Omental fat pad (tissue), 4 donors: ENCODE measurements around the gene MORN1. TPM values are rescaled to one million over a fixed set of nuclear protein-coding genes. Genes with fewer than 3 reads are reported as not detected.

Source experiments
- ATAC-seq: fragments of 150-250 bp; one replicate; pipeline ENCODE4 v1.9.1; 2016; ENCODE audit warnings: mild to moderate bottlenecking, moderate library complexity; ENCODE audit not compliant: low FRiP score
- DNase-seq: peaks from one replicate; pipeline ENCODE4 v3.0.0-alpha.2; 2019; ENCODE audit warnings: low spot score
- CTCF ChIP-seq, 3 donors: fragments of 450-650 bp; IDR thresholded peaks; one replicate each; pipeline ENCODE4 v1.5.1; 2016 to 2017; ENCODE audit warnings: antibody characterized with exemption in 3 of 3, mild to moderate bottlenecking in 3 of 3, moderate library complexity in 2 of 3
- total RNA-seq, 4 donors: library from RNA; depleted of rRNA; stranded (reverse); fragments of >200 nt; gene quantifications; one replicate each; pipeline ENCODE4 v1.1.0, GENCODE V29; 2016

Gene MORN1
- total RNA-seq, 4 donors from 2014 or later: 4.0 to 9.1 (median 6.4) TPM

GRCh38 chr1:2430592-2430973 lies 39.2 kb upstream of the MORN1 start:
- DNase-seq (no peak), ATAC-seq (no peak)
- TF ChIP-seq CTCF (IDR thresholded peaks at IDR 0.05): no peak

- no peak for ATAC-seq
- no peak for DNase-seq
- TF ChIP-seq CTCF (IDR thresholded peaks at IDR 0.05): no peak
These were observed 38.6 kb upstream of the MORN1 start for GRCh38 chr1:2429780-2430591.

GRCh38 chr1:2428490-2428889 lies 37.1 kb upstream of the MORN1 start:
- DNase-seq (no peak), ATAC-seq (no peak)
- TF ChIP-seq CTCF (IDR thresholded peaks at IDR 0.05): no peak

GRCh38 chr1:2427976-2428375 lies 36.6 kb upstream of the MORN1 start:
- ATAC-seq (no peak), DNase-seq (no peak)
- TF ChIP-seq CTCF (IDR thresholded peaks at IDR 0.05): no peak

DNA sequence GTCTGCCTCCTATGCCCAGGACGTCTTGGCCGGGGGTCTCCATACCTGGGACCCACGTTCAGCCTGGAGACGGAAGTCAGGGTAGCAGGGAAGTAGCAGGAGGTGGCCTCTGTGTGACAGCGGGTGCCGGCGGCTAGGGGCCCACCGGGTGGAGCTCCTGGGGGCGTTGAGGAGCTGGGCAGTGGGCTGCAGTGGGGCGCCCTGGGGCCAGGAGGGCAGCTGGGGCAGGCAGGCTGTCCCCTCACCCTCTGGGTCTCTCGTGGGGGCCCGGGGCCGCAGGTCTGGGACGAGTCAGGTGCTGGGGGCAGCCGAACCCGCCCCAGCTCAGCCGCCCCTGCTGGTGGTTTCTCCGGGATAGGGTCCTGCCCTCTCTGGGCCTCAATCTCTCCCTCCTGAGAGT lies 35.7 kb upstream of the MORN1 start:
- DNase-seq (no peak), ATAC-seq (no peak)
- TF ChIP-seq CTCF (IDR thresholded peaks at IDR 0.05): no peak

DNA sequence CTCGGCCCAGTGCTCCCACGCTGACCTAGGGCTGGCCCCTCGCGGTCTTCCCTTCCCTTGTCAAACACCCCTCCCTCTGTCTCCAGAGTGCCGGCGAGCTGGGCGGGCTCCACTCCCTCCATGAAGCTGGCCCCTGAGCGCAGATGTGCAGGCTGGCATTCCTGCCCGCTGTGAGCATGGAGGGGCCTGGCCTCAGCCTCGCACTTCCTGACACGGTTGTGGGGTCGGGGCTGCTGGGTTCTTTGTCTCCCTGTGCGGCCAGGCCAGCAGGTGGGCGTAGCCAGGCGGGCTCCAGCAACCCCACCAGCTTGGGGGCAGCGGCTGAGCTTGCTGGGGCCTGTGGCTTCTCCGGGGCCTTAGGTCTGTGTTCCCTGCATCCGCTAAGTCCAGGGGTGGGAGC lies 35.2 kb upstream of the MORN1 start:
- no peak for ATAC-seq
- no peak for TF ChIP-seq CTCF (IDR thresholded peaks at IDR 0.05)

DNA sequence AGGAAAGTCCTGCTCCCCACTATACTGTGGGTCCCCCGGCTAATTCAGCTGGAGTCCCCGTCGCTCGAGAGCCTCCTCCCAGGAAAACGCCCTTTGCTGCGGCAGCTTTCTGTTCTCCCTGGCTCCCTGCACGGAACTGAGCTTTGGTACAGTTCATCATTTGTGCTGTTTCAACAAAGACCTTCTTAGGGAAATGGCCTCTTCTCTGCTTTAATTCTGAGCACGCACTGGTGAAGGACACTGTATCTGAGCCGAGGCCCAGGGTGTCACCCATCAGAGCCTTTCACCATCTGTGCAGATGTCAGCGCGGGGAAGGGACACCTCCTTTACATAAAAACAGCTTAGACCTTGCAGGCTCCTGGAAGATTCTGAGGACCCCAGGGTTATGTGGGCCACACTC lies 34.5 kb upstream of the MORN1 start:
- no peak for ATAC-seq
- DNase-seq: no peak
- no peak for TF ChIP-seq CTCF (IDR thresholded peaks at IDR 0.05)

More for the DNA sequence above, 35.2 kb upstream of the MORN1 start:
- DNase-seq: no peak
